H1 (cell line): Measurements from ENCODE around the gene TNIP3. TPM values are rescaled to one million over a fixed set of nuclear protein-coding genes. Genes with fewer than 3 reads are reported as not detected.

Experiments used
- polyA plus RNA-seq, 7 experiments: library from polyadenylated mRNA; depleted of rRNA in 3 of 7; stranded (reverse) in 5 of 7; unstranded in 2 of 7; fragments of >200 nt in 5 of 7; fragments of 200-250 nt in 2 of 7; gene quantifications; 1 replicate in 5 of 7; 2 replicates in 1 of 7; 4 replicates in 1 of 7; pipeline versions ENCODE4 v1.2.1 to v1.2.3, GENCODE V29; 2011 to 2013; ENCODE audit warnings: missing spikeins in 2 of 7, mixed read lengths in 2 of 7
- small RNA-seq: library from polyadenylated mRNA; stranded (forward); fragments of <200 nt; extraction: miRNeasy Mini kit (QIAGEN cat#:217004); gene quantifications from one replicate; pipeline ENCODE3, GENCODE V24; 2013; ENCODE audit not compliant: insufficient read depth
- total RNA-seq: library from RNA; stranded (reverse); fragmentation: NEBNext Ultra II Directional; extraction: Animal tissue kit (Norgen Biotek cat#: 25700); gene quantifications from 2 replicates; pipeline ENCODE4 v1.2.1, GENCODE V29; 2021

TNIP3 gene
- total and polyA plus RNA-seq, 2 of the 8 experiments (the other 6 are each of a cell fraction or from before 2014, with no cell fraction given): not detected

Small RNA genes lying within 50 kb of the gene (small RNA-seq; reads per million reads assigned to genes)
- not detected for gene RNU6-948P

Other genes with a start within 250 kb of the TNIP3 start
- gene PRDM5, start 241.6 kb downstream of the TNIP3 start, total RNA-seq: 23.4 and 23.7 TPM in 2 replicates
- gene PRDM5, start 241.6 kb downstream of the TNIP3 start, polyA plus RNA-seq (2011; rRNA removed): 6.4 and 8.2 TPM in 2 replicates
- 1.6 and 1.8 TPM in 2 replicates for gene NDNF, start 91.8 kb downstream of the TNIP3 start, total RNA-seq
- 0.50 and 0.70 TPM in 2 replicates for gene NDNF, start 91.8 kb downstream of the TNIP3 start, polyA plus RNA-seq (2011; rRNA removed)
- 0.88 and 1.0 TPM in 2 replicates for gene QRFPR, start 216.7 kb upstream of the TNIP3 start, total RNA-seq
- gene QRFPR, start 216.7 kb upstream of the TNIP3 start, polyA plus RNA-seq (2011; rRNA removed): 2.4 and 2.9 TPM in 2 replicates